GM12892 (cell line): ENCODE measurements around the gene RPS6KA2.

ENCODE experiments used
- POLR2A ChIP-seq: IDR thresholded peaks from 2 replicates; pipeline ENCODE4 v1.6.1; 2011; ENCODE audit warnings: low read depth, low read length, control low read depth
- POLR2AphosphoS5 ChIP-seq: IDR thresholded peaks from 2 replicates; pipeline ENCODE4 v1.6.1; 2011; ENCODE audit warnings: low read depth, low read length, control low read depth
- TAF1 ChIP-seq: IDR thresholded peaks from 2 replicates; pipeline ENCODE4 v1.6.1; 2011; ENCODE audit warnings: low read depth, mild to moderate bottlenecking, control low read depth, low read length, borderline replicate concordance

DNA sequence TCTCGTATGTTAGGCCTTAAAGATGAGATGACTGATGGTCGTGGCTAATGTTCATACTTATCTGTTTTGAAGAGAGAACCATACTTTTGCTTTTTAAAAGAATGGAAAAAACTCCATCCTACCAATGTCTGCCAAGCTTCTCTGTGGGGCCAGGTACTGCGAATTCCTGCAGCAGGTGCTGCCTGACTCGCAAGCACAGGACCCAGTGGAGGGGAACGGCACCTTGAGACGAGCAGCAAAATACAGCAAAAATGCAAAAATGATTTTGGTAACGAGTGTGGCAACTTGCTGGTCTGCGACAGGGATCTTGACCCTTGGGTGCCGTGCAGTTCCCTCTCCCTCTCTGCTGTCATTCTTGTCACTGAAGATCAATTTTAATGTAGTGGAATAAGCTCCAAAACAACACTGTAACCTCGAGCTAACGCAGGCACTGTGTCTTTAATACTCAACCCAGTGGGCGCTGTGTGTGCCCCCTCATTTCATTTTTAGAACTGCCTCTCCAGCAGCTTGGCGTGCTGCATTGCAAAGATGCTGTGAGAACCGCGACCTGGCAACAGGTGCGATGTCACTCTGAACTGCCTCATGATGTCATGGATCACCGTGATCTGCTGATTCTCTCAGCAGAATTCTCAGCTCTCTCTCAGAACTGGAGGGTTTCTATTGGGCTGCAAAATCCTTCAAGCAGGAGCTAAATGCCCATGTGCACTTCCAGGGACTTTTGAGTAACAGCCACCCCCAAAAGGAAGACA lies 92.2 kb downstream of the RPS6KA2 start:
- no peak for TF ChIP-seq POLR2AphosphoS5
- no peak for TF ChIP-seq POLR2A
- TF ChIP-seq TAF1: no peak
